Trophoblast cell (in vitro differentiated cells and primary cell): ENCODE results near the gene SND1.

ENCODE experiments used
- DNase-seq, 2 donors: peaks; one replicate each; pipeline ENCODE4 v3.0.0-alpha.2; 2016
- H2AFZ ChIP-seq: 2 replicates; pipeline ENCODE4 v1.6.1; 2013; ENCODE audit warnings: low read length, moderate library complexity, mild to moderate bottlenecking; ENCODE audit not compliant: insufficient read depth, poor library complexity
- H2AK5ac ChIP-seq: 2 replicates; pipeline ENCODE4 v1.6.1; 2013; ENCODE audit warnings: mild to moderate bottlenecking, low read length
- H2BK120ac ChIP-seq: 2 replicates; pipeline ENCODE4 v1.6.1; 2013; ENCODE audit warnings: low read length, mild to moderate bottlenecking, moderate library complexity; ENCODE audit not compliant: insufficient read depth, poor library complexity
- H2BK12ac ChIP-seq: 2 replicates; pipeline ENCODE4 v1.6.1; 2013; ENCODE audit warnings: mild to moderate bottlenecking, low read length, moderate library complexity
- H2BK5ac ChIP-seq: 2 replicates; pipeline ENCODE4 v1.6.1; 2013; ENCODE audit warnings: low read length, low read depth, moderate library complexity, mild to moderate bottlenecking; ENCODE audit not compliant: poor library complexity
- H3K14ac ChIP-seq: 2 replicates; pipeline ENCODE4 v1.6.1; 2013; ENCODE audit warnings: mild to moderate bottlenecking, low read length
- H3K18ac ChIP-seq: 2 replicates; pipeline ENCODE4 v1.6.1; 2013; ENCODE audit warnings: mild to moderate bottlenecking, low read length
- H3K23ac ChIP-seq: 2 replicates; pipeline ENCODE4 v1.6.1; 2013; ENCODE audit warnings: low read length
- H3K27ac ChIP-seq: 2 replicates; pipeline ENCODE4 v1.5.1; 2013; ENCODE audit warnings: low read depth, mild to moderate bottlenecking, inconsistent platforms, low read length, moderate library complexity
- H3K27me3 ChIP-seq: 2 replicates; pipeline ENCODE4 v1.6.1; 2013; ENCODE audit warnings: inconsistent platforms, mild to moderate bottlenecking, low read length, moderate library complexity; ENCODE audit not compliant: insufficient read depth
- H3K36me3 ChIP-seq, 2 experiments: 1 replicate in 1 of 2; 2 replicates in 1 of 2; pipeline ENCODE4 v1.6.1; 2013; ENCODE audit warnings: low read length in 2 of 2, mild to moderate bottlenecking in 2 of 2, moderate library complexity in 1 of 2; ENCODE audit not compliant: insufficient read depth in 2 of 2, control insufficient read depth in 1 of 2
- H3K4ac ChIP-seq: 2 replicates; pipeline ENCODE4 v1.6.1; 2013; ENCODE audit warnings: low read depth, mild to moderate bottlenecking, low read length, moderate library complexity
- H3K4me1 ChIP-seq, 2 experiments: 1 replicate in 1 of 2; 2 replicates in 1 of 2; pipeline ENCODE4 v1.6.1; 2013; ENCODE audit warnings: low read length in 2 of 2, mild to moderate bottlenecking in 2 of 2, moderate library complexity in 1 of 2; ENCODE audit not compliant: insufficient read depth in 2 of 2, control insufficient read depth in 1 of 2
- H3K4me2 ChIP-seq: 2 replicates; pipeline ENCODE4 v1.6.1; 2013; ENCODE audit warnings: inconsistent platforms, mild to moderate bottlenecking, low read length, moderate library complexity
- H3K4me3 ChIP-seq: 2 replicates; pipeline ENCODE4 v1.5.1; 2013; ENCODE audit warnings: mild to moderate bottlenecking, low read depth, low read length, inconsistent platforms
- H3K79me1 ChIP-seq: one replicate; pipeline ENCODE4 v1.6.1; 2013; ENCODE audit warnings: low read length
- H3K79me2 ChIP-seq: 2 replicates; pipeline ENCODE4 v1.6.1; 2013; ENCODE audit warnings: low read length, mild to moderate bottlenecking; ENCODE audit not compliant: control insufficient read depth, insufficient read depth, poor library complexity
- H3K9ac ChIP-seq: 2 replicates; pipeline ENCODE4 v1.6.1; 2013; ENCODE audit warnings: mild to moderate bottlenecking, low read length
- H3K9me3 ChIP-seq: 2 replicates; pipeline ENCODE4 v1.6.1; 2013; ENCODE audit warnings: low read depth, mild to moderate bottlenecking, control low read depth, inconsistent platforms, low read length; ENCODE audit not compliant: insufficient read depth
- H4K12ac ChIP-seq: 2 replicates; pipeline ENCODE4 v1.6.1; 2013; ENCODE audit warnings: low read depth, mild to moderate bottlenecking, low read length, moderate library complexity
- H4K8ac ChIP-seq: 2 replicates; pipeline ENCODE4 v1.6.1; 2013; ENCODE audit warnings: low read depth, mild to moderate bottlenecking, low read length, moderate library complexity
- H4K91ac ChIP-seq: one replicate; pipeline ENCODE4 v1.6.1; 2013; ENCODE audit warnings: low read depth, mild to moderate bottlenecking, low read length, moderate library complexity
- WGBS: extraction: QIAGEN DNeasy Blood & Tissue Kit; methylation state at CpG from one replicate; pipeline ENCODE4 v1.1.7; 2013; ENCODE audit warnings: missing lambda C conversion rate; ENCODE audit not compliant: insufficient read length, insufficient coverage; ENCODE audit errors: extremely low coverage; 5-methylcytosine and 5-hydroxymethylcytosine counted together

Gene SND1

GRCh38 chr7:128136215-128136597, 484.2 kb downstream of the SND1 start:
- Histone ChIP-seq H3K4me1 (peaks cover 4 to 12% of the 10 kb centered on the region in 2 experiments), H3K4ac (no peak overlapping the region), H3K4me2 (peak overlapping the region; percentile 93), H3K79me2 (no peaks in the 10 kb centered on the region), H3K23ac (no peak overlapping the region), H3K9me3 (no peaks in the 10 kb centered on the region), H4K8ac (peak overlapping the region; percentile 1), H4K91ac (no peak overlapping the region), H3K36me3 (no peaks in the 10 kb centered on the region), H3K18ac (no peak overlapping the region), H3K27ac (no peak overlapping the region), H2AK5ac (no peak overlapping the region), H2BK12ac (no peak overlapping the region), H2BK5ac (no peak overlapping the region), H2BK120ac (no peak overlapping the region), H3K14ac (no peak overlapping the region), H3K4me3 (peak overlapping the region; percentile 72), H3K27me3 (peaks cover 7% of the 10 kb centered on the region), H2AFZ (peak overlapping the region; percentile 69), H4K12ac (peak overlapping the region; percentile 11), H3K9ac (no peak overlapping the region), H3K79me1 (no peaks in the 10 kb centered on the region)
- WGBS = no CpG with 5 or more reads among the region's 22 CpGs
- DNase-seq = no peak

DNA sequence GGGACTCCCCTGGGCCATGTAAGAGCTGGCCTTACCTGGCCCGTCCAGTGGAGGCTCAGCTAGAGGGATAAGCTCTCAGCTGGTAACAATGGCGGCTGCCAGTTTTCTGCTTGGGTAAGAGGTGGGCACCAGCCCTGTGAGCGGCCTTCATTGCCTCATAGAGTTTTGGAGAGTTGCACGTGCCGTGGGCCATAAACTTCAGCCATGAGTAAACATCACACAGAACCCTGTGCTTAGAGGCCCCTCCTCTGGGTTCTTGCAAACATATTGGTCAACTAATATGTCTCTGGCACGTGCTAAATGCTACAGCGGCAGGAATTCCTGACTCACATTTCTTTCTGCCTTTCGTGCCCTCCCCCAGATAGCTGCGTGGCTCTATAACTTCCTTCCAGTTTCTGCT, 485.2 kb downstream of the SND1 start:
- Histone ChIP-seq H3K79me2 (no peaks in the 10 kb centered on the region), H3K4me2 (no peak overlapping the region), H3K14ac (no peak overlapping the region), H3K4ac (no peak overlapping the region), H3K9ac (no peak overlapping the region), H3K27me3 (peaks cover 7% of the 10 kb centered on the region), H4K8ac (no peak overlapping the region), H3K18ac (no peak overlapping the region), H4K12ac (no peak overlapping the region), H3K27ac (no peak overlapping the region), H2BK120ac (no peak overlapping the region), H2BK5ac (no peak overlapping the region), H3K4me3 (no peak overlapping the region), H3K36me3 (no peaks in the 10 kb centered on the region), H3K9me3 (no peaks in the 10 kb centered on the region), H3K23ac (no peak overlapping the region), H3K4me1 (peaks cover 4 to 12% of the 10 kb centered on the region in 2 experiments), H2AFZ (no peak overlapping the region), H4K91ac (no peak overlapping the region), H2BK12ac (no peak overlapping the region), H2AK5ac (no peak overlapping the region), H3K79me1 (no peaks in the 10 kb centered on the region)
- DNase-seq = peak; percentile 53 to 63
- no CpG with 5 or more reads among the region's 9 CpGs for WGBS

DNA sequence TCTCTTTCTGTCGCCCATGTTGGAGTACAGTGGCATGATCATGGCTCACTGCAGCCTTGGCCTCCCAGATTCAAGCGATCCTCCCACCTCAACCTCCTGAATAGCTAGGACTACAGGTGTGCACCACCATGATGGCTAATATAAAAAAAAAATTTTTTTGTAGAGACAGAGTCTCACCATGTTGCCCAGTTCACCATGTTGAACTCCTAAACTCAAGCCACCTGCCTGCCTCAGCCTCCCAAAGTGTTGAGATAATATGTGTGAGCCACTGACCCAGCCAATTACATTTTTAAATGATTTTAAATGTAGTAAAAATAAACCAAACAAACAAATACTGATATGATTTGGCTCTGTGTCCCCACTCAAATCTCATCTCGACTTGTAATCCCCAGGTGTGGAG, 487.4 kb downstream of the SND1 start:
- Histone ChIP-seq H3K23ac (no peak overlapping the region), H2AK5ac (no peak overlapping the region), H3K27me3 (peaks cover 7% of the 10 kb centered on the region), H3K9me3 (no peaks in the 10 kb centered on the region), H3K79me2 (no peaks in the 10 kb centered on the region), H2BK12ac (no peak overlapping the region), H3K4ac (no peak overlapping the region), H4K8ac (no peak overlapping the region), H3K18ac (no peak overlapping the region), H3K4me1 (peaks cover 4 to 12% of the 10 kb centered on the region in 2 experiments), H3K27ac (no peak overlapping the region), H3K14ac (no peak overlapping the region), H3K4me2 (no peak overlapping the region), H3K9ac (no peak overlapping the region), H2BK5ac (no peak overlapping the region), H3K79me1 (no peaks in the 10 kb centered on the region), H3K36me3 (no peaks in the 10 kb centered on the region), H2AFZ (no peak overlapping the region), H4K91ac (no peak overlapping the region), H2BK120ac (no peak overlapping the region), H4K12ac (no peak overlapping the region), H3K4me3 (no peak overlapping the region)
- no peak for DNase-seq
- WGBS = no CpG with 5 or more reads among the region's 3 CpGs

- H3K4me3 ChIP-seq = no peak overlapping the region
- H4K8ac ChIP-seq = no peak overlapping the region
- H4K91ac ChIP-seq = no peak overlapping the region
- no peaks in the 10 kb centered on the region for H3K4me1 ChIP-seq
- WGBS = no CpG with 5 or more reads among the region's 6 CpGs
- no peak overlapping the region for H3K9ac ChIP-seq
- H3K9me3 ChIP-seq = no peaks in the 10 kb centered on the region
- H2AFZ ChIP-seq = no peak overlapping the region
- no peak overlapping the region for H2BK5ac ChIP-seq
- H3K27me3 ChIP-seq = no peaks in the 10 kb centered on the region
- no peaks in the 10 kb centered on the region for H3K79me2 ChIP-seq
- H2BK12ac ChIP-seq = no peak overlapping the region
- no peak overlapping the region for H3K23ac ChIP-seq
- H3K18ac ChIP-seq = no peak overlapping the region
- H3K27ac ChIP-seq = no peak overlapping the region
- H3K14ac ChIP-seq = no peak overlapping the region
- no peak overlapping the region for H4K12ac ChIP-seq
- H3K4me2 ChIP-seq = no peak overlapping the region
- H3K4ac ChIP-seq = no peak overlapping the region
- H3K79me1 ChIP-seq = no peaks in the 10 kb centered on the region
- H2AK5ac ChIP-seq = no peak overlapping the region
- H3K36me3 ChIP-seq = no peaks in the 10 kb centered on the region
- H2BK120ac ChIP-seq = no peak overlapping the region
- no peak for DNase-seq
These were observed 489.7 kb downstream of the SND1 start for GRCh38 chr7:128141683-128142195.
